ENCODE results near the gene CPA3. TPM values are rescaled to one million over a fixed set of nuclear protein-coding genes. Genes with fewer than 3 reads are reported as not detected.

The CPA3 gene
- total RNA-seq, 1 experiment from 2014 or later, result not detected

DNA sequence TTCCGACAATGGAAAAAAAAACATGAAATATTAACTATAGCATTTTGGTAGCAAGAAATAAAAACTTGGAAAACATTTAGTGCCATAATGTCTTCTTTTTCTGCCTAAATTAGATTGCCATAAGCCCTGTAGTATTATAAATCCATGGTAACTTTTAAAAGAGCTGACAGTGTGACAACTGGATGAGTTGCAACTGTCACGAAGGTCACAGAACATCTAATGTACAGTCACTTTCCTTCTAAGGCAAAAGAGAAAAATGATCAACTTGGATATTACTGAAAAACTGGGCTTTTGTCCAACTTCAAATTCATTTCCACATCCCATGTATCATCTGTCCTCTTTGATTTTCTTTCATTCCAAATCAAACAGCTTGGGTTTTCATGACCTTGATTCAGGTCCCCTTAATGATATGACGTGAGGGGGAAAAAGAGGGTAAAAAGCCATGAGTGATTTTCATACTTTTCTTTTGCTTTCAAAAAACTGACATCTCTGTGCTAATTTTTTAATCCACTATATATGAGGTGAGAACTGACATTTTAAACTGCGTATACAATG is 36.9 kb upstream of the CPA3 start:
- ChIA-PET POLR2A (no interaction called here), CTCF (no interaction called here), RAD21 (ENCODE audit: low non-redundant PET in 1 of 2, low total read pairs in 2 of 2, uncharacterized antibody in 2 of 2, unreplicated experiment in 2 of 2) (no interaction called here)
- no peaks in the 10 kb centered on the region for H3K27me3 ChIP-seq (ENCODE audit: insufficient read depth, low read length)
- no peaks in the 10 kb centered on the region for H3K9me2 ChIP-seq (ENCODE audit: insufficient read depth)
- no peaks in the 10 kb centered on the region for H4K20me1 ChIP-seq (ENCODE audit: insufficient read depth)
- H3K4me2 ChIP-seq (ENCODE audit: low read length), result no peak overlapping the region
- H2AFZ ChIP-seq (ENCODE audit: low read depth, low read length, poor library complexity, severe bottlenecking), result no peak overlapping the region
- intact Hi-C loops (cut with micrococcal nuclease), result no loop called here
- no peaks in the 10 kb centered on the region for H3K4me1 ChIP-seq (ENCODE audit: control insufficient read depth in 1 of 2, insufficient read depth in 2 of 2, low read length in 2 of 2)
- H3K4me3 ChIP-seq (replicated peaks in 1 of 2; ENCODE audit: low read depth in 1 of 2, low read length in 2 of 2), result no peak overlapping the region
- no peaks in the 10 kb centered on the region for H3K36me3 ChIP-seq (ENCODE audit: control insufficient read depth in 1 of 2, insufficient read depth in 2 of 2, low read length in 2 of 2)
- ATAC-seq (no peak), DNase-seq (ENCODE audit: low read depth, low spot score) (no peak)
- H3K9ac ChIP-seq (ENCODE audit: low read length), result no peak overlapping the region
- no peaks in the 10 kb centered on the region for H3K79me2 ChIP-seq (ENCODE audit: insufficient read depth, low read length)
- TF ChIP-seq EZH2phosphoT487 (IDR thresholded peaks at IDR 0.05; ENCODE audit: borderline replicate concordance) (no peak), CEBPB (IDR thresholded peaks at IDR 0.05; ENCODE audit: low read depth) (no peak), POLR2AphosphoS5 (IDR thresholded peaks at IDR 0.05; ENCODE audit: low read depth, low read length) (no peak), ZFX (IDR thresholded peaks at IDR 0.05) (no peak), CBX3 (IDR thresholded peaks at IDR 0.05; ENCODE audit: low read depth) (no peak), JUND (IDR thresholded peaks at IDR 0.05) (no peak)
- TF ChIP-seq, protein P1, sequence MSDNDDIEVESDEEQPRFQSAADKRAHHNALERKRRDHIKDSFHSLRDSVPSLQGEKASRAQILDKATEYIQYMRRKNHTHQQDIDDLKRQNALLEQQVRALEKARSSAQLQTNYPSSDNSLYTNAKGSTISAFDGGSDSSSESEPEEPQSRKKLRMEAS (IDR thresholded peaks at IDR 0.05), result no peak
- no peaks in the 10 kb centered on the region for H3K9me3 ChIP-seq (ENCODE audit: control insufficient read depth in 1 of 2, insufficient read depth in 1 of 2, low read depth in 1 of 2, low read length in 2 of 2)
- H3K27ac ChIP-seq (ENCODE audit: low read depth, low read length), result no peak overlapping the region
- no TSS peak for BruUV-seq (replicated peaks)

- Histone ChIP-seq H3K27me3 (ENCODE audit: insufficient read depth, low read length) (no peaks in the 10 kb centered on the region), H3K9ac (ENCODE audit: low read length) (no peak overlapping the region), H3K9me3 (ENCODE audit: control insufficient read depth in 1 of 2, insufficient read depth in 1 of 2, low read depth in 1 of 2, low read length in 2 of 2) (no peaks in the 10 kb centered on the region), H3K9me2 (ENCODE audit: insufficient read depth) (no peaks in the 10 kb centered on the region), H3K79me2 (ENCODE audit: insufficient read depth, low read length) (no peaks in the 10 kb centered on the region), H3K4me1 (ENCODE audit: control insufficient read depth in 1 of 2, insufficient read depth in 2 of 2, low read length in 2 of 2) (no peaks in the 10 kb centered on the region), H4K20me1 (ENCODE audit: insufficient read depth) (no peaks in the 10 kb centered on the region), H3K4me2 (ENCODE audit: low read length) (no peak overlapping the region), H3K27ac (ENCODE audit: low read depth, low read length) (no peak overlapping the region), H2AFZ (ENCODE audit: low read depth, low read length, poor library complexity, severe bottlenecking) (no peak overlapping the region), H3K4me3 (replicated peaks in 1 of 2; ENCODE audit: low read depth in 1 of 2, low read length in 2 of 2) (no peak overlapping the region), H3K36me3 (ENCODE audit: control insufficient read depth in 1 of 2, insufficient read depth in 2 of 2, low read length in 2 of 2) (no peaks in the 10 kb centered on the region)
- TF ChIP-seq, protein P2, sequence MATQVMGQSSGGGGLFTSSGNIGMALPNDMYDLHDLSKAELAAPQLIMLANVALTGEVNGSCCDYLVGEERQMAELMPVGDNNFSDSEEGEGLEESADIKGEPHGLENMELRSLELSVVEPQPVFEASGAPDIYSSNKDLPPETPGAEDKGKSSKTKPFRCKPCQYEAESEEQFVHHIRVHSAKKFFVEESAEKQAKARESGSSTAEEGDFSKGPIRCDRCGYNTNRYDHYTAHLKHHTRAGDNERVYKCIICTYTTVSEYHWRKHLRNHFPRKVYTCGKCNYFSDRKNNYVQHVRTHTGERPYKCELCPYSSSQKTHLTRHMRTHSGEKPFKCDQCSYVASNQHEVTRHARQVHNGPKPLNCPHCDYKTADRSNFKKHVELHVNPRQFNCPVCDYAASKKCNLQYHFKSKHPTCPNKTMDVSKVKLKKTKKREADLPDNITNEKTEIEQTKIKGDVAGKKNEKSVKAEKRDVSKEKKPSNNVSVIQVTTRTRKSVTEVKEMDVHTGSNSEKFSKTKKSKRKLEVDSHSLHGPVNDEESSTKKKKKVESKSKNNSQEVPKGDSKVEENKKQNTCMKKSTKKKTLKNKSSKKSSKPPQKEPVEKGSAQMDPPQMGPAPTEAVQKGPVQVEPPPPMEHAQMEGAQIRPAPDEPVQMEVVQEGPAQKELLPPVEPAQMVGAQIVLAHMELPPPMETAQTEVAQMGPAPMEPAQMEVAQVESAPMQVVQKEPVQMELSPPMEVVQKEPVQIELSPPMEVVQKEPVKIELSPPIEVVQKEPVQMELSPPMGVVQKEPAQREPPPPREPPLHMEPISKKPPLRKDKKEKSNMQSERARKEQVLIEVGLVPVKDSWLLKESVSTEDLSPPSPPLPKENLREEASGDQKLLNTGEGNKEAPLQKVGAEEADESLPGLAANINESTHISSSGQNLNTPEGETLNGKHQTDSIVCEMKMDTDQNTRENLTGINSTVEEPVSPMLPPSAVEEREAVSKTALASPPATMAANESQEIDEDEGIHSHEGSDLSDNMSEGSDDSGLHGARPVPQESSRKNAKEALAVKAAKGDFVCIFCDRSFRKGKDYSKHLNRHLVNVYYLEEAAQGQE (IDR thresholded peaks at IDR 0.05; ENCODE audit: low read depth), result no peak
- no peak for TF ChIP-seq TCF7L2 (IDR thresholded peaks at IDR 0.05; ENCODE audit: borderline replicate concordance, extremely low read depth, insufficient read depth, insufficient read length)
- BruUV-seq (replicated peaks), result no TSS peak
- intact Hi-C loops (cut with micrococcal nuclease), result no loop called here
- ChIA-PET POLR2A (no interaction called here), RAD21 (ENCODE audit: low non-redundant PET in 1 of 2, low total read pairs in 2 of 2, uncharacterized antibody in 2 of 2, unreplicated experiment in 2 of 2) (no interaction called here), CTCF (no interaction called here)
- ATAC-seq (no peak), DNase-seq (ENCODE audit: low read depth, low spot score) (no peak)
Observed at GRCh38 chr3:148829926-148830325, 35.2 kb upstream of the CPA3 start.
